Activated naive CD8-positive, alpha-beta T cell (primary cell): ENCODE results near the gene SYTL2.

Experiments
- H3K27ac Mint-ChIP-seq: one replicate; pipeline ENCODE4 v1.8.0; 2021; ENCODE audit warnings: mixed read lengths
- H3K27me3 Mint-ChIP-seq: one replicate; pipeline ENCODE4 v1.8.0; 2021; ENCODE audit warnings: mixed read lengths
- H3K36me3 Mint-ChIP-seq: one replicate; pipeline ENCODE4 v1.8.0; 2021; ENCODE audit warnings: mixed read lengths
- H3K4me1 Mint-ChIP-seq: one replicate; pipeline ENCODE4 v1.8.0; 2021; ENCODE audit warnings: low read depth, mixed read lengths
- H3K4me3 Mint-ChIP-seq: one replicate; pipeline ENCODE4 v1.8.0; 2021; ENCODE audit warnings: mild to moderate bottlenecking, mixed read lengths
- H3K9me3 Mint-ChIP-seq: one replicate; pipeline ENCODE4 v1.8.0; 2021; ENCODE audit warnings: low read depth, mixed read lengths

Gene SYTL2

GRCh38 chr11:85724748-85725465, 86.0 kb downstream of the SYTL2 start:
- Mint-ChIP-seq H3K4me1 (no peaks in the 10 kb centered on the region), H3K9me3 (no peaks in the 10 kb centered on the region), H3K4me3 (no peak overlapping the region), H3K36me3 (peaks cover 33% of the 10 kb centered on the region), H3K27me3 (no peaks in the 10 kb centered on the region), H3K27ac (no peak overlapping the region)

- no peak overlapping the region for H3K27ac Mint-ChIP-seq
- H3K9me3 Mint-ChIP-seq: no peaks in the 10 kb centered on the region
- no peak overlapping the region for H3K4me3 Mint-ChIP-seq
Observed at GRCh38 chr11:85723088-85723487, 87.9 kb downstream of the SYTL2 start.

GRCh38 chr11:85721191-85721590, 89.8 kb downstream of the SYTL2 start:
- H3K4me3 Mint-ChIP-seq: no peak overlapping the region
- peaks cover 25% of the 10 kb centered on the region for H3K36me3 Mint-ChIP-seq

More at GRCh38 chr11:85723088-85723487, 87.9 kb downstream of the SYTL2 start:
- Mint-ChIP-seq H3K36me3 (peaks cover 33% of the 10 kb centered on the region), H3K4me1 (no peaks in the 10 kb centered on the region), H3K27me3 (no peaks in the 10 kb centered on the region)

GRCh38 chr11:85718991-85719807, 91.7 kb downstream of the SYTL2 start:
- H3K4me1 Mint-ChIP-seq: peaks cover 3% of the 10 kb centered on the region
- no peaks in the 10 kb centered on the region for H3K27me3 Mint-ChIP-seq
- H3K4me3 Mint-ChIP-seq: no peak overlapping the region
- no peak overlapping the region for H3K27ac Mint-ChIP-seq
- peaks cover 12% of the 10 kb centered on the region for H3K36me3 Mint-ChIP-seq
- H3K9me3 Mint-ChIP-seq: no peaks in the 10 kb centered on the region

More at GRCh38 chr11:85721191-85721590, 89.8 kb downstream of the SYTL2 start:
- Mint-ChIP-seq H3K9me3 (no peaks in the 10 kb centered on the region), H3K27ac (no peak overlapping the region), H3K27me3 (no peaks in the 10 kb centered on the region), H3K4me1 (peaks cover 3% of the 10 kb centered on the region)

- Mint-ChIP-seq H3K4me3 (no peak overlapping the region), H3K36me3 (peaks cover 12% of the 10 kb centered on the region), H3K9me3 (no peaks in the 10 kb centered on the region), H3K27ac (no peak overlapping the region), H3K27me3 (no peaks in the 10 kb centered on the region), H3K4me1 (peaks cover 3% of the 10 kb centered on the region)
Observed at GRCh38 chr11:85718126-85718943, 92.6 kb downstream of the SYTL2 start.

DNA sequence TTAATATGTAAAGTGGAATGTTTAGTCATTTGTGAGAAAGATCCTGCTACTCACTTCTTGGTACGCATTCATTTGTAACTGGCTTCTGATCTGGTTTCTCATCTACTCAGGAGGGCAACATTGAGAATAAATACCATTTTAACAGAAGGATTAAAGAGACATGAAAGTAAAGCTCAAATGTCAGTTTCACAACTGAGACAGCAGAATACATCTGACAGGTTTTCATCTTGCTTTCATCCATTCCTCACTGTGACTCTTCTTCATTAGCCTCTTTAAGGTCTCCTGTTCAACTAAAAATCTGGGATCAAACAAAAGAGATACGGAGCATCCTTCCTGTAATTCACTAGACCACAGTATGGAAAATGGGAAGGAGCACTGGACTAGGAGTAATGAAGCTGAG, 93.5 kb downstream of the SYTL2 start:
- H3K4me3 Mint-ChIP-seq: no peak overlapping the region
- H3K36me3 Mint-ChIP-seq: peaks cover 12% of the 10 kb centered on the region
- H3K4me1 Mint-ChIP-seq: peaks cover 3% of the 10 kb centered on the region
- no peaks in the 10 kb centered on the region for H3K9me3 Mint-ChIP-seq
- no peak overlapping the region for H3K27ac Mint-ChIP-seq
- no peaks in the 10 kb centered on the region for H3K27me3 Mint-ChIP-seq

- Mint-ChIP-seq H3K4me3 (no peak overlapping the region), H3K36me3 (peaks cover 4% of the 10 kb centered on the region), H3K27me3 (no peaks in the 10 kb centered on the region), H3K9me3 (no peaks in the 10 kb centered on the region), H3K4me1 (peaks cover 3% of the 10 kb centered on the region), H3K27ac (no peak overlapping the region)
Observed at GRCh38 chr11:85712953-85713352, 98.0 kb downstream of the SYTL2 start.

GRCh38 chr11:85710917-85711316, 100.0 kb downstream of the SYTL2 start:
- Mint-ChIP-seq H3K36me3 (peaks cover 8% of the 10 kb centered on the region), H3K4me3 (no peak overlapping the region), H3K9me3 (no peaks in the 10 kb centered on the region), H3K4me1 (no peaks in the 10 kb centered on the region), H3K27me3 (no peaks in the 10 kb centered on the region), H3K27ac (no peak overlapping the region)

DNA sequence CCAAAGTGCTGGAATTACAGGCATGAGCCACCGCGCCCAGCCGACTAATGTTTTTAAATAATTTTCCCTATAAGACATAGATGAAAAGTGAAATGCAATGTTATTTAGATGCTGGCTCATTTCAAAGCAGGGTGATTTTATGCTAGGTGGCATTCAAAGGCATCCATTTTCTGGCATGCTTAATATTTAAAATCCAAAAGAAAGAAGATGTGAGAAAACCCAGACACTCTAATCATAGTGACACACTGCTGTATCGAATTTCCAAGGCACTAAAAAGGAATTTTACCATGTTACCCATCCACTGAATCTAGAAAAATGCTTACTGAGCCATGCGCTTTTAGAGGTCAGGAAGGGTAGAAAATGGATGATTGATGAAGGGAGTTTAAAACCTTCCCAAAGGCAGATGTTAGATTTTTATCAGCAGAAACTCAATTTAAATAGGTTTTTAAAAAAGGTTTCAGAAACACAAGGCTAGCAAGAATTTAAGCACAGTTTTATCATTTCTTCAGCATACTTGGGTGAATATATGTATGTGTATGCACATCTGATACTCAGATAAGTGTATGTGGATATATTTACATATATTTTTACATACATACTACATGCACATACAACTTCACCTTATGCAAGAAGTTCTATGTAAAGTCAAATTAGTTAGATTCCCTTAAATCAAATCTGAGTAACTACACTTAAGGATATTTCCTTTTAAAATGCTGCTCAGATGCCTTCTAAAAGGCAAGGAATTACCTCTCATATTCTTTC, 100.8 kb downstream of the SYTL2 start:
- Mint-ChIP-seq H3K36me3 (peaks cover 8% of the 10 kb centered on the region), H3K9me3 (no peaks in the 10 kb centered on the region), H3K4me3 (no peak overlapping the region), H3K27ac (no peak overlapping the region), H3K4me1 (no peaks in the 10 kb centered on the region), H3K27me3 (no peaks in the 10 kb centered on the region)

- Mint-ChIP-seq H3K4me3 (no peak overlapping the region), H3K27ac (no peak overlapping the region), H3K27me3 (no peaks in the 10 kb centered on the region), H3K9me3 (no peaks in the 10 kb centered on the region), H3K36me3 (peaks cover 8% of the 10 kb centered on the region), H3K4me1 (peaks cover under 1% of the 10 kb centered on the region)
Observed at GRCh38 chr11:85705800-85706199, 105.1 kb downstream of the SYTL2 start.

- Mint-ChIP-seq H3K36me3 (peaks cover 8% of the 10 kb centered on the region), H3K27me3 (no peaks in the 10 kb centered on the region), H3K27ac (no peak overlapping the region), H3K4me3 (no peak overlapping the region), H3K4me1 (peaks cover 9% of the 10 kb centered on the region), H3K9me3 (no peaks in the 10 kb centered on the region)
Observed at GRCh38 chr11:85704967-85705366, 106.0 kb downstream of the SYTL2 start.

GRCh38 chr11:85699957-85700741, 110.8 kb downstream of the SYTL2 start:
- Mint-ChIP-seq H3K9me3 (no peaks in the 10 kb centered on the region), H3K27me3 (no peaks in the 10 kb centered on the region), H3K4me1 (peaks cover 31% of the 10 kb centered on the region), H3K4me3 (peak overlapping the region; percentile 31), H3K27ac (peak overlapping the region; percentile 64), H3K36me3 (peaks cover 4% of the 10 kb centered on the region)

DNA sequence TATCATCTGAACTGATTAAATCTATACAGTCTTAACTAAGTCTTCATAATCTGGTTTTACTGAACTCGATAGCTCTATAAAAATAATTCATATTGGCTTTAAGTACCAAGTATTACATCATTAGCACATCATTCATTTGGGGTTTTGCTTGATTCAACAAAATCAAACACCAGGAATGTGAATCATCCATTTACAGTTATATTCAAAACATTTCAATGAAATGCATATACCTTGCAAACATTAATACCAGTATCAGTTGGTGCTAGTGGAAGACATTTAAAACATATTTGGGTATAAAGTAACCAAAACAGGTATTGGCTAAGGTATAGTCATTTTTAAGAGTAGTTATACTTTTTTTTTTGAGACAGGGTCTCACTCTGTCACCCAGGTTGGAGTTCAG, 112.7 kb downstream of the SYTL2 start:
- Mint-ChIP-seq H3K36me3 (peaks cover 4% of the 10 kb centered on the region), H3K4me3 (no peak overlapping the region), H3K9me3 (no peaks in the 10 kb centered on the region), H3K4me1 (peaks cover 31% of the 10 kb centered on the region), H3K27ac (peak overlapping the region; percentile 10), H3K27me3 (no peaks in the 10 kb centered on the region)

GRCh38 chr11:85697747-85698146, 113.2 kb downstream of the SYTL2 start:
- Mint-ChIP-seq H3K4me1 (peaks cover 31% of the 10 kb centered on the region), H3K36me3 (peaks cover 4% of the 10 kb centered on the region), H3K27me3 (no peaks in the 10 kb centered on the region), H3K27ac (peak overlapping the region; percentile 10), H3K9me3 (no peaks in the 10 kb centered on the region), H3K4me3 (no peak overlapping the region)
